Measurements from ENCODE around the gene SYCP1.
"Not testable (repeated sequence)": the region's sequence is repeated elsewhere in the genome, so short reads cannot be mapped to it uniquely, and the experiment has no call there.

SYCP1 gene

DNA sequence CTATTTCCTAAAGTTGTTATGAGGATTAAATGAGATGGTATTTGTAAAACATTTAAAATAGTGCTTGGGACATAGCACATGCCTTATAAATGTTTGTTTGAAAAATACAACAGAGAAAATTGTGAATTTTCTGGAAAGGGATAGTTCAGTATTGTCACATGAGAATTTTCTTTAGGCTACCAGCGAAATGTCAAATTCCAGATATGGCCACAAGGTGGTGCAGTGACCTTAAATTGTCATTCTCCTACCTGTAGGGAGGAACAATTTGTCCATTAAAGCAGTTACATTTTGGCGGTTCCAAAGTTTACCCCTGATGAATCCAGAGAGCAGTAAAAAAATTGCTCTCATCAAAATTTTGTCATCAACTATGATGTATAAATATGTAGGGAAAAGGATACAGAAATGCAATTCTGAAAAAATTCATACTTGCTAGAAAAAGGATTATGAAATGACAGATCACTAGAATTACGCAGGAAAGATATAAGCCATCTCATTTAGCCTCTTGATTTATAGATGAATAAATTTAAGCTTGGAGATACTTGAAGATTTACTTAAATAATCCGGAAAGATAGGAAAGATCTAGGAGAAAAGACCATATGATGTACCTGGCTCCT, 124.7 kb downstream of the SYCP1 start:
- Histone ChIP-seq H3K4me1 (ENCODE audit: insufficient read depth, low read length) (no peaks in the 10 kb centered on the region), H3K4me3 (ENCODE audit: low read depth in 1 of 2, low read length in 2 of 2) (no peak overlapping the region), H3K27ac (ENCODE audit: low read depth, low read length) (no peak overlapping the region), H3K27me3 (ENCODE audit: control insufficient read depth in 1 of 2, insufficient read depth in 2 of 2, low read length in 2 of 2) (no peaks in the 10 kb centered on the region), H3K9me3 (ENCODE audit: low read length) (peaks cover 10% of the 10 kb centered on the region), H3K9ac (ENCODE audit: low read length) (no peak overlapping the region), H3K36me3 (ENCODE audit: insufficient read depth, low read length) (no peaks in the 10 kb centered on the region)

DNA sequence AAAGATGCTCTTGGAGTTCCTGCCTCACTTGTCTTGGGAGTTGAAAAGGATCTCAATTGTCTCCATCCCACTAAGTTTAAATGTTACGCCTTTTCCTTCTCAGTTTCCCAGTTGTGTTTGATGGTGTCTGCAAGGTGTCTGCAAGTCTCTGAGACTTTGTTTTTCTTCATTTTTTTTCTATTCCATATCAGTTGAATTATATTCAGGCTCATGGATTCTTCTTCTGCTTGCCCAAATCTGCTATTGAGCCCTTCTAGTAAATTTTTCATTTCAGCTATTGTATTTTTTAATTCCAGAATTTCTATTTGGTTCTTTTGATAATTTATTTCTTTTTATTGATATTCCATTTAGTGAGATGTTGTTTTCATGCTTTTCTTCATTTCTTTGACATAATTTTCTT, 127.6 kb downstream of the SYCP1 start:
- no peaks in the 10 kb centered on the region for H3K36me3 ChIP-seq (ENCODE audit: insufficient read depth, low read length)
- H3K4me3 ChIP-seq (ENCODE audit: low read depth in 1 of 2, low read length in 2 of 2): no peak overlapping the region
- H3K27me3 ChIP-seq (ENCODE audit: control insufficient read depth in 1 of 2, insufficient read depth in 2 of 2, low read length in 2 of 2): no peaks in the 10 kb centered on the region
- H3K27ac ChIP-seq (ENCODE audit: low read depth, low read length): no peak overlapping the region
- peaks cover 10% of the 10 kb centered on the region for H3K9me3 ChIP-seq (ENCODE audit: low read length)
- no peak overlapping the region for H3K9ac ChIP-seq (ENCODE audit: low read length)
- no peaks in the 10 kb centered on the region for H3K4me1 ChIP-seq (ENCODE audit: insufficient read depth, low read length)

DNA sequence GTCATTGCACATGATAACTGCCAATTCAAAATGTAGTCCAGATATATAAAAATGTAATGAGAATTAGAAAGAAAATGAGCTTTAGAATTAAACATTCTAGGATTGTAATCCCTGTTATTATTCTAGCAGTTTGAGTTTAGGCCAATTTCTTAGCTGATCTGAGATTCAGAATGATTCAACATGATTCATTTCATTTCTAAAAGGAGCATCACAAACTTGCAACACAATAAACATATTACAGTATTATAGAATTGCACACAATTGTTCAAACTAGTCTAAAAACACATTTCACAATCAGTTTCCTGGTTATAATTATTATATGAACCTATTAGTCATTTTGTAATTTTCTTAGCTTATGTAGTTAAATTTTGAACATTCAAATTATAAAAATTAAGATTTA, 131.6 kb downstream of the SYCP1 start:
- Histone ChIP-seq H3K9ac (ENCODE audit: low read length) (no peak overlapping the region), H3K4me3 (ENCODE audit: low read depth in 1 of 2, low read length in 2 of 2) (no peak overlapping the region), H3K36me3 (ENCODE audit: insufficient read depth, low read length) (no peaks in the 10 kb centered on the region), H3K27me3 (ENCODE audit: control insufficient read depth in 1 of 2, insufficient read depth in 2 of 2, low read length in 2 of 2) (no peaks in the 10 kb centered on the region), H3K9me3 (ENCODE audit: low read length) (peaks cover 17% of the 10 kb centered on the region), H3K27ac (ENCODE audit: low read depth, low read length) (no peak overlapping the region), H3K4me1 (ENCODE audit: insufficient read depth, low read length) (no peaks in the 10 kb centered on the region)

DNA sequence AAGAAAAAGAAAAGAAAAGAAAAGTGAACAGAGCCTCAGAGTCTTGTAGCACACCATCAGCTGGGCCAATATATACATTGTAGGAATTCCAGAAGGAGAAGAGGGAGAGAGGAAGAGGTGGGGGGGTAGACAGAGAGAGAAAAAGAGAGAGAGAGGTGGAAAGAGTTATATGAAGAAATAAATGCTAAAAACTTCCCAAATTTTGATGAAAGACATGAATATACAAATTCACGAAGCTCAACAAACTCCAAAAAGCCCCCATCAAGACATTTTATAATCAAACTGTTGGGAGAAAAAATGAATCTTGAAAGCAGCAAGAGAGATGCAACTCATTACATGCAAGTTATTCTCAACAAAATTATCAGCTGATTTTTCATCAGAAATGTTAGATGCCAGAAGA, 133.4 kb downstream of the SYCP1 start:
- Histone ChIP-seq H3K4me3 (ENCODE audit: low read depth in 1 of 2, low read length in 2 of 2) (no peak overlapping the region), H3K9me3 (ENCODE audit: low read length) (peaks cover 11% of the 10 kb centered on the region), H3K36me3 (ENCODE audit: insufficient read depth, low read length) (no peaks in the 10 kb centered on the region), H3K9ac (ENCODE audit: low read length) (no peak overlapping the region), H3K27me3 (ENCODE audit: control insufficient read depth in 1 of 2, insufficient read depth in 2 of 2, low read length in 2 of 2) (no peaks in the 10 kb centered on the region), H3K27ac (ENCODE audit: low read depth, low read length) (no peak overlapping the region), H3K4me1 (ENCODE audit: insufficient read depth, low read length) (no peaks in the 10 kb centered on the region)

DNA sequence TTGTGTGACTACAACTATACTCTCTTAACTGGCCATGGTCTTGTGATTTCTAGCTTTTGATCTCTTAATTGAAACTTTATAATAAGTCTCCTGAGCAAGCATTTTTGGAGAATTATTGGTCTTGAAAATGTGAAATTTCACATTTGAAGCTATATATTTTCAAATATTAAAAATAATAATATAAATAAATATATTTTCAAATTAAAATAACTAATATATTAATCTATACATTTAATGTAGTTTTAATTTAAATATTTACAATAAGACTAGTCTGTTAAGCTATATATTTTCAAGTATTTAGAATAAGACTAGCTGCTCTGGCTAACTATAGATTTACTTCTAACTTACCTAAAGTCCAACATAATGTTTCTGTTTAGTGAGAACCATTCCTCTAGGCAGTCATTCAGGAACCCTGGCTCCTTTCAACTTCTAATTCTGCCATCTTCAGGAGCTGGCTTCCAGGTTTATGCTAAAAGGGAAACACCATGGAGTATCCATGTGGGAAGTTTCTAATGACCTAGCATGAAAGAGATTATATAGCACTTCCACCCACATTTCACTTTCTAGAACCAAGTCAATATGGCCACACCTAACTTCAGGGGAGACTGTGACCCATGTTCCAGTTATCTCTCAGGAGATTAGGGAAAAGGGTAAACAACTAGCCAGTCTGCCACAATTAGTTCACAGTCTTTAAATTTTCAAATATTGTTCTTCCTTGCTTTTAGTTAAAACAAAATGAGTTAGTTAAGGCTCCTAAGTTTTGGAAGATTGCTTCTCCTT, 143.0 kb downstream of the SYCP1 start:
- H3K36me3 ChIP-seq (ENCODE audit: insufficient read depth, low read length): no peaks in the 10 kb centered on the region
- no peaks in the 10 kb centered on the region for H3K4me1 ChIP-seq (ENCODE audit: insufficient read depth, low read length)
- no peaks in the 10 kb centered on the region for H3K9me3 ChIP-seq (ENCODE audit: low read length)
- no peak overlapping the region for H3K9ac ChIP-seq (ENCODE audit: low read length)
- H3K27me3 ChIP-seq (ENCODE audit: control insufficient read depth in 1 of 2, insufficient read depth in 2 of 2, low read length in 2 of 2): no peaks in the 10 kb centered on the region
- no peak overlapping the region for H3K27ac ChIP-seq (ENCODE audit: low read depth, low read length)
- H3K4me3 ChIP-seq (ENCODE audit: low read depth in 1 of 2, low read length in 2 of 2): no peak overlapping the region

DNA sequence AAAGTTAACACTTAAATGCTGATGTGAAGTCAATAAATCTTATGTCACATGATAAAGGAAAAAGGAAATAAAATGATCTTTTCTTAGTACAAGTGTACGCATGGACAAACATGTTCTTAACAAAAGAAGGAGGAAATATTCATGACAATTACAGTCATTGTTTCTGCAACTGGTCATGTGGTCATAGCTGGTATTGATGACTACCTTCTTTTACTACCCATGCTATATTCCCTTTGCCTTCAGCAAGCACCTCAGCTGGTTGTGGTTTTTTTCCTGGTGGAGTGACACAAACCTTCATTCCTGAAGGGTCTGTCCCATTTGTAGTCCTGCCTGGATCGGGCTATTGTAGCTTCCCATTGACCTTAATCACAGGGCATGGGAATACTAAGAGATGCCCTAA, 151.5 kb downstream of the SYCP1 start:
- H3K27me3 ChIP-seq (ENCODE audit: control insufficient read depth in 1 of 2, insufficient read depth in 2 of 2, low read length in 2 of 2): no peaks in the 10 kb centered on the region

DNA sequence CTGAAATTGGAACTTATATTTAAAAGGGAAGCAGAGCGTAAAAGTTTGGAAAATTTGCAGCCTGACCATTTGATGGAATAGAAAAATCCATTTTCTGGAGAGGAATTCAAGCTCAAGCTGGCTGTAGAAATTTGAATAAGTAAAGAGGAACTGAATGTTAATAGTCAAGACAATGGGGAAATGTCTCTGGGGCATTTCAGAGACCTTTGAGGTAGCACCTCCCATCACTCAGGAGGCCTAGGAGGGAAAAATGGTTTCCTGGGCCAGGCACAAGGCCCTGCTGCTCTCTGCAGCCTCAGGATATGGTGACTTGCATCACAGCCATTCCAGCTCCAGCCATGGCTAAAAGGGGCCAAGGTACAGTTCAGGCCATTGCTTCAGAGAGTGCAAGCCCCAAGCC, 157.3 kb downstream of the SYCP1 start:
- no peaks in the 10 kb centered on the region for H3K36me3 ChIP-seq (ENCODE audit: insufficient read depth, low read length)

More for the DNA sequence above, 151.5 kb downstream of the SYCP1 start:
- H3K4me1 ChIP-seq (ENCODE audit: insufficient read depth, low read length): no peaks in the 10 kb centered on the region
- no peak overlapping the region for H3K9ac ChIP-seq (ENCODE audit: low read length)
- H3K9me3 ChIP-seq (ENCODE audit: low read length): no peaks in the 10 kb centered on the region
- no peak overlapping the region for H3K4me3 ChIP-seq (ENCODE audit: low read depth in 1 of 2, low read length in 2 of 2)
- H3K27ac ChIP-seq (ENCODE audit: low read depth, low read length): no peak overlapping the region
- no peaks in the 10 kb centered on the region for H3K36me3 ChIP-seq (ENCODE audit: insufficient read depth, low read length)

DNA sequence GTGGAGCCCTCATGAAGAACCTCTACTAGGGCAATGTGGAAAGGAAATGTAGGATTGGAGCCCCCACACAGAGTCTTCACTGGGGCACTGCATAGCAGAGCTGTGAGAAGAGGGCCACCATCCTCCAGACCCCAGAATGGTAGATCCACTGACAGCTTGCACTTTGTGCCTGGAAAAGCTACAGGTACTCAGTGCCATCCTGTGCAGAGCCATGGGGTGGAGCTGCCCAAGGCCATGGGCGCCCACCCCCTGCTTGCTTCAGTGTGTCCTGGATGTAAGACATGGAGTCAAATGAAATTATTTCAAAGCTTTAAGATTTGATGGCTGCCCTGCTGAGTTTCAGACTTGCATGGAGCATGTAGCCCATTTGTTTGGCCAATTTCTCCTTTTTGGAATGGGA, 157.8 kb downstream of the SYCP1 start:
- H3K9me3 ChIP-seq (ENCODE audit: low read length): no peaks in the 10 kb centered on the region
- no peaks in the 10 kb centered on the region for H3K36me3 ChIP-seq (ENCODE audit: insufficient read depth, low read length)
- H3K4me1 ChIP-seq (ENCODE audit: insufficient read depth, low read length): no peaks in the 10 kb centered on the region
- no peak overlapping the region for H3K9ac ChIP-seq (ENCODE audit: low read length)
- H3K27ac ChIP-seq (ENCODE audit: low read depth, low read length): no peak overlapping the region
- no peaks in the 10 kb centered on the region for H3K27me3 ChIP-seq (ENCODE audit: control insufficient read depth in 1 of 2, insufficient read depth in 2 of 2, low read length in 2 of 2)
- H3K4me3 ChIP-seq (ENCODE audit: low read depth in 1 of 2, low read length in 2 of 2): no peak overlapping the region

More for the DNA sequence above, 157.3 kb downstream of the SYCP1 start:
- Histone ChIP-seq H3K4me3 (ENCODE audit: low read depth in 1 of 2, low read length in 2 of 2) (no peak overlapping the region), H3K27me3 (ENCODE audit: control insufficient read depth in 1 of 2, insufficient read depth in 2 of 2, low read length in 2 of 2) (no peaks in the 10 kb centered on the region), H3K9me3 (ENCODE audit: low read length) (no peaks in the 10 kb centered on the region), H3K9ac (ENCODE audit: low read length) (no peak overlapping the region), H3K4me1 (ENCODE audit: insufficient read depth, low read length) (no peaks in the 10 kb centered on the region), H3K27ac (ENCODE audit: low read depth, low read length) (no peak overlapping the region)

DNA sequence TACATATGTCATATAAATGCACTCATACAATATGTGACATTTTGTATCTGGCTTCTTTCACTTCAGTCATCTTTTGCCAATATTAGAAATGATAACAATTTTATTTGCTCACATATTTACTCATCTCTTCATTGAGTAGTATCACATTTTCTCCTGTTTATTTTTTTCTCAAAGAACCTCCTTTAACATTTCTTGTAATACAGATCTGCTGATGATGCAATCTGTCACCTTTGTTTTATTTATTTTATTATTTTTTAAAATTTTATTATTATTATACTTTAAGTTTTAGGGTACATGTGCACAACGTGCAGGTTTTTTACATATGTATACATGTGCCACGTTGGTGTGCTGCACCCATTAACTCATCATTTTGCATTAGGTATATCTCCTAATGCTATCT, 159.1 kb downstream of the SYCP1 start:
- Histone ChIP-seq H3K4me1 (ENCODE audit: insufficient read depth, low read length) (no peaks in the 10 kb centered on the region), H3K36me3 (ENCODE audit: insufficient read depth, low read length) (no peaks in the 10 kb centered on the region), H3K4me3 (ENCODE audit: low read depth in 1 of 2, low read length in 2 of 2) (no peak overlapping the region), H3K27me3 (ENCODE audit: control insufficient read depth in 1 of 2, insufficient read depth in 2 of 2, low read length in 2 of 2) (no peaks in the 10 kb centered on the region), H3K27ac (ENCODE audit: low read depth, low read length) (no peak overlapping the region), H3K9me3 (ENCODE audit: low read length) (no peaks in the 10 kb centered on the region), H3K9ac (ENCODE audit: low read length) (no peak overlapping the region)

DNA sequence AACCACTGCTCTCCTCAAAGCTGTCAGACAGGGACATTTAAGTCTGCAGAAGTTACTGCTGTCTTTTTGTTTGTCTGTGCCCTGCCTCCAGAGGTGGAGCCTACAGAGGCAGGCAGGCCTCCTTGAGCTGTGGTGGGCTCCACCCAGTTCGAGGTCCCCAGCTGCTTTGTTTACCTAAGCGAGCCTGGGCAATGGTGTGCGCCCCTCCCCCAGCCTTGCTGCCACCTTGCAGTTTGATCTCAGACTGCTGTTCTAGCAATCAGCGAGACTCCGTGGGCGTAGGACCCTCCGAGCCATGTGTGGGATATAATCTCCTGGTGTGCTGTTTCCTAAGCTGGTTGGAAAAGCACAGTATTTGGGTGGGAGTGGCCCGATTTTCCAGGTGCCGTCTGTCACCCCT, 164.9 kb downstream of the SYCP1 start:
- H3K27ac ChIP-seq (ENCODE audit: low read depth, low read length); H3K27me3 ChIP-seq (ENCODE audit: control insufficient read depth in 1 of 2, insufficient read depth in 2 of 2, low read length in 2 of 2); H3K4me1 ChIP-seq (ENCODE audit: insufficient read depth, low read length); H3K36me3 ChIP-seq (ENCODE audit: insufficient read depth, low read length); H3K9ac ChIP-seq (ENCODE audit: low read length); H3K9me3 ChIP-seq (ENCODE audit: low read length); H3K4me3 ChIP-seq (ENCODE audit: low read depth in 1 of 2, low read length in 2 of 2): not testable (repeated sequence)

DNA sequence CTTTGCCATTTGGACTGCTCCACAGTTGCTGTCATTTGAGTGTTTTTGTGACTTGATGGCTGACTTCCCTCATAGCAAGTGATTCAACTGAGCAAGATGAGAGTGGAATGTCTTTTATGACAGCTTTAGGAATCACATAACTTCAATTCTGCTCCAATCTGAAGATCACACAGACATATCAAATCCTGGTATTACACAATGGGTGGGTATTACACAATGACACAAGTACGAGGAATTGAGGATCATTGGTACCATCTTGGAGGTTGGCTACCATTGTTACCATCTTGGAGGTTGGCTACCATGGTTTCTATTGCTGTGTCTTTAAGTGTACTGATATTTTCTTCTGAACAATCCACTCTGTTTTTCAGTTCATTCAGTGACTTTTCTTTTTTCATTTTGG, 166.5 kb downstream of the SYCP1 start:
- H3K4me3 ChIP-seq (ENCODE audit: low read depth in 1 of 2, low read length in 2 of 2): no peak overlapping the region

DNA sequence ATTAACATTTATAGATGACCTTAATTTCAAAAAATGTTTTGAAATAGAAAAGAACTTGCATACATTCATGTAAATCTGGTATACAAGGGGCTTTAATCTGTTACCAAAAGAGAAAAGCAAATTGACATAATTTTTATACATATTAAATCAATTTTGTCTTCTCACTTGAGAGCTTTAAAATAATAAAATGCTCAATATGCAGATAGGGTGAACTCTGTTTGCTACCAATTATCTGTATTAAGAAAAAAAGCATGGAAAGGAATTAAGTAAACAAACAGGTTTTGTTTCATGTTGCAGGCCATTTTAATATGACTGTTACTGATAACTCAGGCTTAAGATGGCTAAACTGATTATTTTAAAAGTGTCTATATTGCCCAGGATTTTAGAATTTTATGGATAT, 168.9 kb downstream of the SYCP1 start:
- no peaks in the 10 kb centered on the region for H3K27me3 ChIP-seq (ENCODE audit: control insufficient read depth in 1 of 2, insufficient read depth in 2 of 2, low read length in 2 of 2)
- no peak overlapping the region for H3K9ac ChIP-seq (ENCODE audit: low read length)
- no peak overlapping the region for H3K4me3 ChIP-seq (ENCODE audit: low read depth in 1 of 2, low read length in 2 of 2)
- H3K4me1 ChIP-seq (ENCODE audit: insufficient read depth, low read length): no peaks in the 10 kb centered on the region
- H3K36me3 ChIP-seq (ENCODE audit: insufficient read depth, low read length): no peaks in the 10 kb centered on the region
- H3K27ac ChIP-seq (ENCODE audit: low read depth, low read length): no peak overlapping the region
- no peaks in the 10 kb centered on the region for H3K9me3 ChIP-seq (ENCODE audit: low read length)

More for the DNA sequence above, 166.5 kb downstream of the SYCP1 start:
- no peaks in the 10 kb centered on the region for H3K27me3 ChIP-seq (ENCODE audit: control insufficient read depth in 1 of 2, insufficient read depth in 2 of 2, low read length in 2 of 2)
- H3K4me1 ChIP-seq (ENCODE audit: insufficient read depth, low read length): no peaks in the 10 kb centered on the region
- no peak overlapping the region for H3K9ac ChIP-seq (ENCODE audit: low read length)
- no peaks in the 10 kb centered on the region for H3K36me3 ChIP-seq (ENCODE audit: insufficient read depth, low read length)
- no peaks in the 10 kb centered on the region for H3K9me3 ChIP-seq (ENCODE audit: low read length)
- H3K27ac ChIP-seq (ENCODE audit: low read depth, low read length): no peak overlapping the region

Data from muscle layer of colon (tissue), 2 donors.